ENCODE measurements around the gene PTH2.
"Not testable (repeated sequence)": the region's sequence is repeated elsewhere in the genome, so short reads cannot be mapped to it uniquely, and the experiment has no call there.

PTH2 gene

GRCh38 chr19:49447485-49448431 is 24.5 kb upstream of the PTH2 start:
- no peak for FAIRE-seq

- no peak for FAIRE-seq
Observed at GRCh38 chr19:49445997-49446396, 22.8 kb upstream of the PTH2 start.

GRCh38 chr19:49444100-49444700 is 21.0 kb upstream of the PTH2 start:
- not testable (repeated sequence) for FAIRE-seq

- FAIRE-seq, result peak; percentile 78
Observed at GRCh38 chr19:49443366-49444099, 20.3 kb upstream of the PTH2 start.

GRCh38 chr19:49442771-49443365 is 19.6 kb upstream of the PTH2 start:
- FAIRE-seq, result peak; percentile 63

GRCh38 chr19:49442354-49442753 is 19.1 kb upstream of the PTH2 start:
- no peak for FAIRE-seq

GRCh38 chr19:49441960-49442350 is 18.7 kb upstream of the PTH2 start:
- no peak for FAIRE-seq

GRCh38 chr19:49441210-49441959 is 18.1 kb upstream of the PTH2 start, which contains the start of gene SLC17A7:
SLC17A7 (minus strand) TSS chr19:49441527; CDS start chr19:49441379, 148 bp downstream.
- FAIRE-seq, result peak; percentile 88

- no peak for FAIRE-seq
Observed at GRCh38 chr19:49440439-49441209, 17.4 kb upstream of the PTH2 start.

GRCh38 chr19:49439836-49440235 is 16.6 kb upstream of the PTH2 start:
- no peak for FAIRE-seq

- FAIRE-seq, result no peak
Observed at GRCh38 chr19:49438261-49438660, 15.0 kb upstream of the PTH2 start.

GRCh38 chr19:49437231-49437630 is 14.0 kb upstream of the PTH2 start:
- FAIRE-seq, result no peak

GRCh38 chr19:49436381-49437017 is 13.3 kb upstream of the PTH2 start:
- no peak for FAIRE-seq

- no peak for FAIRE-seq
Observed at GRCh38 chr19:49435670-49436069, 12.4 kb upstream of the PTH2 start.

- FAIRE-seq, result no peak
Observed at GRCh38 chr19:49434907-49435583, 11.8 kb upstream of the PTH2 start.

GRCh38 chr19:49433240-49433901 is 10.1 kb upstream of the PTH2 start:
- FAIRE-seq, result no peak

- FAIRE-seq, result no peak
Observed at GRCh38 chr19:49432141-49433073, 9.2 kb upstream of the PTH2 start.

GRCh38 chr19:49431330-49431749 is 8.1 kb upstream of the PTH2 start:
- FAIRE-seq, result no peak
